ENCODE measurements around the gene DAB1.

The DAB1 gene

DNA sequence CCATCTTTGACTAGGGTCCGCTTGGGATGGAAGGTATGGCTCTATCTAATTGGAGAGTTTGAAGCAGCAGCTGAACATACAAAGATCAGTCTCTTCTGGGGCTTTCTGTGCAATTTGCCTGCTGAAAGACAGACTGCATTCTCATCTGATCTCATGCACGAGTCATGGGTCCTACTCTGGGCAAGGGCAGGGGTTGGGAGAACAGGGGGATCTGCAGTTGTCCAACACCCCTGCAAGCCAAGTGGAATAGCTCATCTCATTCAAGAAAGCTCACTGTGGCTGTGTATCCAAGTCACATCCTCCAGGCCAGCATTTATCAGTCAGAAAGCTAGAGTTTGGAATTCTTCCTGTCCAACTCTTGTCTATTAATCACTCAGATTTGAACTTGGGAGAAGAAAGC, 280.9 kb downstream of the DAB1 start:
- TF ChIP-seq, protein P1, sequence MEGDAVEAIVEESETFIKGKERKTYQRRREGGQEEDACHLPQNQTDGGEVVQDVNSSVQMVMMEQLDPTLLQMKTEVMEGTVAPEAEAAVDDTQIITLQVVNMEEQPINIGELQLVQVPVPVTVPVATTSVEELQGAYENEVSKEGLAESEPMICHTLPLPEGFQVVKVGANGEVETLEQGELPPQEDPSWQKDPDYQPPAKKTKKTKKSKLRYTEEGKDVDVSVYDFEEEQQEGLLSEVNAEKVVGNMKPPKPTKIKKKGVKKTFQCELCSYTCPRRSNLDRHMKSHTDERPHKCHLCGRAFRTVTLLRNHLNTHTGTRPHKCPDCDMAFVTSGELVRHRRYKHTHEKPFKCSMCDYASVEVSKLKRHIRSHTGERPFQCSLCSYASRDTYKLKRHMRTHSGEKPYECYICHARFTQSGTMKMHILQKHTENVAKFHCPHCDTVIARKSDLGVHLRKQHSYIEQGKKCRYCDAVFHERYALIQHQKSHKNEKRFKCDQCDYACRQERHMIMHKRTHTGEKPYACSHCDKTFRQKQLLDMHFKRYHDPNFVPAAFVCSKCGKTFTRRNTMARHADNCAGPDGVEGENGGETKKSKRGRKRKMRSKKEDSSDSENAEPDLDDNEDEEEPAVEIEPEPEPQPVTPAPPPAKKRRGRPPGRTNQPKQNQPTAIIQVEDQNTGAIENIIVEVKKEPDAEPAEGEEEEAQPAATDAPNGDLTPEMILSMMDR (IDR thresholded peaks at IDR 0.05; ENCODE audit: control insufficient read depth, insufficient read depth, low read depth, low read length, missing control alignments), result no peak
- no peak overlapping the region for H3K4me3 ChIP-seq (ENCODE audit: control insufficient read depth, low read depth, low read length)
- DNase-seq (ENCODE audit: low read depth), result no peak

DNA sequence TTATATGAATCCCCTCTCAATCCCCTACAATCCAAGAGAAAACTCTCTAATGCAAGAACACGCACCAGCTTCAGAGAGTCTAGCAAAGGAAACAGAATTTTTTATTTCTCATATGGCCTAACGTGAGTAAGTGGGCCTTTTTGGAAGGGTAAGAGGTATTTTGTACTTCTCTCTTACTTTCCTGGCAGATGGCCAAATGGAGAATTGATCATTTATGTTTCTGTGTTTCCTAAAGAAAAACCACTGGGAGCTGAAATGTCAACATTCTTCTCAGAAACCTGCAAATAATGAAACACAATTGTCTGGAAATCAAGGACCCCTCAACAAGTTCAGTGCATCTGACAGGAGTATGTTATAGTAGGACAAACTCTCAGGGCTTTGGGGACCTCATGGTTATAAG, 281.7 kb downstream of the DAB1 start:
- TF ChIP-seq, protein P1 (IDR thresholded peaks at IDR 0.05; ENCODE audit: control insufficient read depth, insufficient read depth, low read depth, low read length, missing control alignments), result no peak
- DNase-seq (ENCODE audit: low read depth), result no peak
- H3K4me3 ChIP-seq (ENCODE audit: control insufficient read depth, low read depth, low read length), result no peak overlapping the region

DNA sequence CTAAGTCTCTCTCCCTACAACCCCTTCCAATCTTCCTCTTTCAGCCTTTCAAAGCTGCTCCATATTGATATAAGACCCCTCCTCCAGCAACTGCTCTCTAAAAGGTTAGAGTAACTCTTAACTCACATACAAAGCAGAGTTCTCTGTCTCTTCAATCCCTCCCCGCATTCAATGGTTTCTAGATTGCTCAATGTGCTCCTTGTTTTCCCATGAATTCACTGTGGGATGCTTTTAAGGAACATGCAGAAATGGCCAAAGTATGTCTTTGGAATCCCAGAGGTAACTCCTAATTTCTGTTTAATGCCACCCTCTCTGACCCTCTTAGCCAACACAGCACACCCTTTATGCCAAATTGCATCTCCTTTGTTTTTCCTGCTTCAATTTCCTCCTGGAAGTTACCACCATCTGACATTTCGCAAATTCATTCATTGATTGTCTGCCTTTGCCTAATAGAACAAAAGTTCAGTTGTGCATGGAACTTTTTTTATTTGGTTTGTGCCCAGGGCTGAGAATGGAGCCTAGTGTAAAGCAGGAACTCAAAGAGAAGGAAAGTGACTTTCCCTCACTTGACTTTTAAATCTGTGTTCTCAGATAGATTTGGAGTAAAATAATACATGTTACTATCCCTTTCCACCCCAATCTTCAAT, 285.3 kb downstream of the DAB1 start:
- TF ChIP-seq, protein P1 (IDR thresholded peaks at IDR 0.05; ENCODE audit: control insufficient read depth, insufficient read depth, low read depth, low read length, missing control alignments), result no peak
- no peak overlapping the region for H3K4me3 ChIP-seq (ENCODE audit: control insufficient read depth, low read depth, low read length)
- no peak for DNase-seq (ENCODE audit: low read depth)

DNA sequence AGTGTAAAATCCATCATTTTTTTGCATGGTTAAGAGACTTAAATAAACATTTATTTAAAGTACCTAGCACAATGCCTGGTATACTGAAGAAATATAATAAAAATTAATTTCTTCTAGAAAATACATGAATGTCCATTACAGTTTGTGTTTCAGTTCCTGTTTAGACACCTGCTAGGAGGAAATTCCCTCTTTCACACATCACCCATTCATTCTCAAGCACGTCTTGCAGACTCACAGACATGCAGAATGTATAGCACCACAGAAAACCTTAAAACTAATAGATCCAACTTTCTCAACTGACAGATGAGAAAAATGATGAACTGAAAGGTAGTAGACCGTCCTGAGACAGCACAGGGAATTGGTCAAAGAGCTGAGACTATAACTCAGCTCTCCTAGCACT, 285.9 kb downstream of the DAB1 start:
- TF ChIP-seq, protein P1 (IDR thresholded peaks at IDR 0.05; ENCODE audit: control insufficient read depth, insufficient read depth, low read depth, low read length, missing control alignments), result no peak
- DNase-seq (ENCODE audit: low read depth), result no peak
- H3K4me3 ChIP-seq (ENCODE audit: control insufficient read depth, low read depth, low read length), result no peak overlapping the region

DNA sequence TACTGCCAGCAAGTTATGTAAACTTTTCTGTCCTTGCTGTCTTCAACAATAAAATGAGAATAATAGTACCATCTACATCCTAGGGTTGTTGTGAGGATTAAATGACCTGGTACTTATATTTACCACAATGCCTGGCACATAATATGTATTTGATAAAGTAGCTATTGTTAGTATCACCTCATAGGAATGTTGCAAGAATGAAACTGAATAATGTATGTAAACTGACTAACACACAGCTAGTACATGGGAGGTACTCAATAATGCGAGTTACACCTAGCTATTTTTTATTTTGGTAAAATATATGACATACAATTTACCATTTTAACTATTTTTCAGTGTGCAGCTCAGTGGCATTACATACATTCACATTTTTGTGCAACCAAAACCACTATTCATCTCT, 289.1 kb downstream of the DAB1 start:
- H3K4me3 ChIP-seq (ENCODE audit: control insufficient read depth, low read depth, low read length), result no peak overlapping the region
- TF ChIP-seq, protein P1 (IDR thresholded peaks at IDR 0.05; ENCODE audit: control insufficient read depth, insufficient read depth, low read depth, low read length, missing control alignments), result no peak
- no peak for DNase-seq (ENCODE audit: low read depth)

DNA sequence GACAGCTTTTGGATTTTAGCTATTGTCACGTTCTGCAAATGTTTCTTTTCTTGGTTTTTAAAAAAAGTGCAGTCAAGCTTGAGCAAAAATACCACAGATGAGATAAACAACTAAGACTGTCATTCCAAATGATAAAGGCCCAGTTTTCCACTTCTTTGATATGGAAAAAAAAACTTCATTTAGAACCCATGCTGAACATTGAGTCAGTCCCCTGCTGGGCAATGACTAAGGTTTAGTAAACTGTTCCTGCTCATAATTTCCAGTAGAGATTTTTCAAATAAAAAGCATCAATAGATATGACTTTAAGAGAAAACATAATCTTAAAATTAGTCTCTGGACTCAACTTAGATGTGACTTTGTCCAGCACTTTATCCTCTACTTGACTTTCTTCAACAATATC, 290.2 kb downstream of the DAB1 start:
- H3K4me3 ChIP-seq (ENCODE audit: control insufficient read depth, low read depth, low read length), result no peak overlapping the region
- TF ChIP-seq, protein P1 (IDR thresholded peaks at IDR 0.05; ENCODE audit: control insufficient read depth, insufficient read depth, low read depth, low read length, missing control alignments), result no peak
- DNase-seq (ENCODE audit: low read depth), result no peak
